H1 (cell line): Measurements from ENCODE around the gene MYL5. TPM values are rescaled to one million over a fixed set of nuclear protein-coding genes. Genes with fewer than 3 reads are reported as not detected.

ENCODE experiments used
- BCL11A ChIP-seq, 2 experiments: IDR thresholded peaks; one replicate each; pipeline ENCODE4 v1.6.1; 2011; ENCODE audit warnings: low read depth in 2 of 2, low read length in 2 of 2, mild to moderate bottlenecking in 2 of 2
- EP300 ChIP-seq, 2 experiments: IDR thresholded peaks; 1 replicate in 1 of 2; 2 replicates in 1 of 2; pipeline ENCODE4 v1.6.1; 2011 to 2012; ENCODE audit warnings: low read depth in 2 of 2, low read length in 2 of 2, mild to moderate bottlenecking in 2 of 2, borderline replicate concordance in 1 of 2, inconsistent platforms in 1 of 2, moderate library complexity in 1 of 2
- GABPA ChIP-seq: IDR thresholded peaks from 2 replicates; pipeline ENCODE4 v1.6.1; 2011; ENCODE audit warnings: mild to moderate bottlenecking, low read length, moderate library complexity, borderline replicate concordance; ENCODE audit not compliant: insufficient read depth
- POLR2A ChIP-seq, 2 experiments: IDR thresholded peaks; 1 replicate in 1 of 2; 2 replicates in 1 of 2; pipeline ENCODE4 v1.6.1; 2011; ENCODE audit warnings: low read depth in 2 of 2, low read length in 2 of 2, mild to moderate bottlenecking in 2 of 2; ENCODE audit errors: control extremely low read depth in 1 of 2
- TAF7 ChIP-seq: optimal IDR thresholded peaks from 2 replicates; pipeline ENCODE3; 2011; ENCODE audit warnings: low read depth, mild to moderate bottlenecking, inconsistent platforms, low read length, moderate library complexity, borderline replicate concordance
- YY1 ChIP-seq: IDR thresholded peaks from 2 replicates; pipeline ENCODE4 v1.6.1; 2011; ENCODE audit warnings: low read depth, mild to moderate bottlenecking, low read length
- polyA plus RNA-seq, 7 experiments: library from polyadenylated mRNA; depleted of rRNA in 3 of 7; stranded (reverse) in 5 of 7; unstranded in 2 of 7; fragments of >200 nt in 5 of 7; fragments of 200-250 nt in 2 of 7; gene quantifications; 1 replicate in 5 of 7; 2 replicates in 1 of 7; 4 replicates in 1 of 7; pipeline versions ENCODE4 v1.2.1 to v1.2.3, GENCODE V29; 2011 to 2013; ENCODE audit warnings: missing spikeins in 2 of 7, mixed read lengths in 2 of 7
- total RNA-seq: library from RNA; stranded (reverse); fragmentation: NEBNext Ultra II Directional; extraction: Animal tissue kit (Norgen Biotek cat#: 25700); gene quantifications from 2 replicates; pipeline ENCODE4 v1.2.1, GENCODE V29; 2021
- TF ChIP-seq, protein P1 (sequence below): IDR thresholded peaks from 2 replicates; pipeline ENCODE4 v1.6.1; 2011; ENCODE audit warnings: low read length, improper control_type of control experiment
- TF ChIP-seq, protein P2 (sequence below): fragments of 300-600 bp; sonication (generic); IDR thresholded peaks from 2 replicates; pipeline ENCODE4 v1.7.1; 2012; ENCODE audit warnings: low read length, moderate library complexity, mild to moderate bottlenecking, inconsistent platforms; ENCODE audit not compliant: insufficient replicate concordance
- TF ChIP-seq, protein P3 (sequence below): IDR thresholded peaks from 2 replicates; pipeline ENCODE4 v1.6.1; 2012; ENCODE audit warnings: inconsistent platforms

MYL5 gene
- total and polyA plus RNA-seq, 2 of the 8 experiments (the other 6 are each of a cell fraction or from before 2014, with no cell fraction given) = 5.7 to 6.8 TPM

DNA sequence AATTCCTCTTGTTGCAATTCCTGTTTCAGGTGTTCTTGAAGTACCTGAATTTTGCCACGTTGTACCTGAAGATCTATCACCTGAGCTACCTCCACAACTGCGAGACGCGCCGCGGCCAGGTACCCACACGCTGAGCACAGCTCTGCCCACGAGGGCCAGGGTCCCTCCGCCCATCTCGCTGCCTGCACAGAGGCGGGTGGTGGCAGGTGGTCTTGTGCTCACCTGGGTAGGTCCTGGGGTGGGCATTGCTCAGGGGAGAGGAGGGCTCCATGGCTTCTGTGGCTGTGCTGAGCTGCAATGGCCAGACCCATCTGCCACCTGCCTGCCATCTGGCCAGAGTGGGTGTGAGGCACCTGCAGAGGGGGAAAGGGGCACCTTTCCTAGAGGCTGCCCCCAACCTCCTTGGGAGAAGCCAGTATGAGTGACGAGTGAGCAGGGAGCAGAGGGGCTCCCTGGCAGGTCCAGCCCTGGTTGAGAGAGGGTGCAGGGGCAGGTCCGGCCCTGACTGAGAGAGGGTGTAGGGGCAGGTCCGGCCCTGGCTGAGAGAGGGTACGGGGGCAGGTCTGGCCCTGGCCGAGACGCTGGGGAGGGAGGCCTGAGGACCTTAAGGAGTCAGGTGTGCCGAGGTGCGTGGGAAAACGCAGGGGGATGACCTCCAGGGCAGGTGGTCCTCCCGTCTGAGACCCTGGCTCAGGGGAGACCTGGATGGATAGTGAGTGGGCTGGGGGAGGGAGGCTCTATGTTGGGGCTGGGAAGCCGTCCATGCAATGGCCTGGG lies 38.3 kb upstream of the MYL5 start (continued):
- TF ChIP-seq GABPA = no peak
- TF ChIP-seq TAF7 = no peak
- TF ChIP-seq, protein P1, sequence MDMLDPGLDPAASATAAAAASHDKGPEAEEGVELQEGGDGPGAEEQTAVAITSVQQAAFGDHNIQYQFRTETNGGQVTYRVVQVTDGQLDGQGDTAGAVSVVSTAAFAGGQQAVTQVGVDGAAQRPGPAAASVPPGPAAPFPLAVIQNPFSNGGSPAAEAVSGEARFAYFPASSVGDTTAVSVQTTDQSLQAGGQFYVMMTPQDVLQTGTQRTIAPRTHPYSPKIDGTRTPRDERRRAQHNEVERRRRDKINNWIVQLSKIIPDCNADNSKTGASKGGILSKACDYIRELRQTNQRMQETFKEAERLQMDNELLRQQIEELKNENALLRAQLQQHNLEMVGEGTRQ = no peak
- no peak for TF ChIP-seq EP300 (IDR thresholded peaks at IDR 0.05; ENCODE audit: borderline replicate concordance in 1 of 2, low read depth in 2 of 2, low read length in 2 of 2)
- TF ChIP-seq YY1 = no peak
- no peak for TF ChIP-seq BCL11A (IDR thresholded peaks at IDR 0.05; ENCODE audit: low read depth in 2 of 2, low read length in 2 of 2)
- TF ChIP-seq, protein P2, sequence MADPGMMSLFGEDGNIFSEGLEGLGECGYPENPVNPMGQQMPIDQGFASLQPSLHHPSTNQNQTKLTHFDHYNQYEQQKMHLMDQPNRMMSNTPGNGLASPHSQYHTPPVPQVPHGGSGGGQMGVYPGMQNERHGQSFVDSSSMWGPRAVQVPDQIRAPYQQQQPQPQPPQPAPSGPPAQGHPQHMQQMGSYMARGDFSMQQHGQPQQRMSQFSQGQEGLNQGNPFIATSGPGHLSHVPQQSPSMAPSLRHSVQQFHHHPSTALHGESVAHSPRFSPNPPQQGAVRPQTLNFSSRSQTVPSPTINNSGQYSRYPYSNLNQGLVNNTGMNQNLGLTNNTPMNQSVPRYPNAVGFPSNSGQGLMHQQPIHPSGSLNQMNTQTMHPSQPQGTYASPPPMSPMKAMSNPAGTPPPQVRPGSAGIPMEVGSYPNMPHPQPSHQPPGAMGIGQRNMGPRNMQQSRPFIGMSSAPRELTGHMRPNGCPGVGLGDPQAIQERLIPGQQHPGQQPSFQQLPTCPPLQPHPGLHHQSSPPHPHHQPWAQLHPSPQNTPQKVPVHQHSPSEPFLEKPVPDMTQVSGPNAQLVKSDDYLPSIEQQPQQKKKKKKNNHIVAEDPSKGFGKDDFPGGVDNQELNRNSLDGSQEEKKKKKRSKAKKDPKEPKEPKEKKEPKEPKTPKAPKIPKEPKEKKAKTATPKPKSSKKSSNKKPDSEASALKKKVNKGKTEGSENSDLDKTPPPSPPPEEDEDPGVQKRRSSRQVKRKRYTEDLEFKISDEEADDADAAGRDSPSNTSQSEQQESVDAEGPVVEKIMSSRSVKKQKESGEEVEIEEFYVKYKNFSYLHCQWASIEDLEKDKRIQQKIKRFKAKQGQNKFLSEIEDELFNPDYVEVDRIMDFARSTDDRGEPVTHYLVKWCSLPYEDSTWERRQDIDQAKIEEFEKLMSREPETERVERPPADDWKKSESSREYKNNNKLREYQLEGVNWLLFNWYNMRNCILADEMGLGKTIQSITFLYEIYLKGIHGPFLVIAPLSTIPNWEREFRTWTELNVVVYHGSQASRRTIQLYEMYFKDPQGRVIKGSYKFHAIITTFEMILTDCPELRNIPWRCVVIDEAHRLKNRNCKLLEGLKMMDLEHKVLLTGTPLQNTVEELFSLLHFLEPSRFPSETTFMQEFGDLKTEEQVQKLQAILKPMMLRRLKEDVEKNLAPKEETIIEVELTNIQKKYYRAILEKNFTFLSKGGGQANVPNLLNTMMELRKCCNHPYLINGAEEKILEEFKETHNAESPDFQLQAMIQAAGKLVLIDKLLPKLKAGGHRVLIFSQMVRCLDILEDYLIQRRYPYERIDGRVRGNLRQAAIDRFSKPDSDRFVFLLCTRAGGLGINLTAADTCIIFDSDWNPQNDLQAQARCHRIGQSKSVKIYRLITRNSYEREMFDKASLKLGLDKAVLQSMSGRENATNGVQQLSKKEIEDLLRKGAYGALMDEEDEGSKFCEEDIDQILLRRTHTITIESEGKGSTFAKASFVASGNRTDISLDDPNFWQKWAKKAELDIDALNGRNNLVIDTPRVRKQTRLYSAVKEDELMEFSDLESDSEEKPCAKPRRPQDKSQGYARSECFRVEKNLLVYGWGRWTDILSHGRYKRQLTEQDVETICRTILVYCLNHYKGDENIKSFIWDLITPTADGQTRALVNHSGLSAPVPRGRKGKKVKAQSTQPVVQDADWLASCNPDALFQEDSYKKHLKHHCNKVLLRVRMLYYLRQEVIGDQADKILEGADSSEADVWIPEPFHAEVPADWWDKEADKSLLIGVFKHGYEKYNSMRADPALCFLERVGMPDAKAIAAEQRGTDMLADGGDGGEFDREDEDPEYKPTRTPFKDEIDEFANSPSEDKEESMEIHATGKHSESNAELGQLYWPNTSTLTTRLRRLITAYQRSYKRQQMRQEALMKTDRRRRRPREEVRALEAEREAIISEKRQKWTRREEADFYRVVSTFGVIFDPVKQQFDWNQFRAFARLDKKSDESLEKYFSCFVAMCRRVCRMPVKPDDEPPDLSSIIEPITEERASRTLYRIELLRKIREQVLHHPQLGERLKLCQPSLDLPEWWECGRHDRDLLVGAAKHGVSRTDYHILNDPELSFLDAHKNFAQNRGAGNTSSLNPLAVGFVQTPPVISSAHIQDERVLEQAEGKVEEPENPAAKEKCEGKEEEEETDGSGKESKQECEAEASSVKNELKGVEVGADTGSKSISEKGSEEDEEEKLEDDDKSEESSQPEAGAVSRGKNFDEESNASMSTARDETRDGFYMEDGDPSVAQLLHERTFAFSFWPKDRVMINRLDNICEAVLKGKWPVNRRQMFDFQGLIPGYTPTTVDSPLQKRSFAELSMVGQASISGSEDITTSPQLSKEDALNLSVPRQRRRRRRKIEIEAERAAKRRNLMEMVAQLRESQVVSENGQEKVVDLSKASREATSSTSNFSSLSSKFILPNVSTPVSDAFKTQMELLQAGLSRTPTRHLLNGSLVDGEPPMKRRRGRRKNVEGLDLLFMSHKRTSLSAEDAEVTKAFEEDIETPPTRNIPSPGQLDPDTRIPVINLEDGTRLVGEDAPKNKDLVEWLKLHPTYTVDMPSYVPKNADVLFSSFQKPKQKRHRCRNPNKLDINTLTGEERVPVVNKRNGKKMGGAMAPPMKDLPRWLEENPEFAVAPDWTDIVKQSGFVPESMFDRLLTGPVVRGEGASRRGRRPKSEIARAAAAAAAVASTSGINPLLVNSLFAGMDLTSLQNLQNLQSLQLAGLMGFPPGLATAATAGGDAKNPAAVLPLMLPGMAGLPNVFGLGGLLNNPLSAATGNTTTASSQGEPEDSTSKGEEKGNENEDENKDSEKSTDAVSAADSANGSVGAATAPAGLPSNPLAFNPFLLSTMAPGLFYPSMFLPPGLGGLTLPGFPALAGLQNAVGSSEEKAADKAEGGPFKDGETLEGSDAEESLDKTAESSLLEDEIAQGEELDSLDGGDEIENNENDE = no peak
- TF ChIP-seq, protein P3, sequence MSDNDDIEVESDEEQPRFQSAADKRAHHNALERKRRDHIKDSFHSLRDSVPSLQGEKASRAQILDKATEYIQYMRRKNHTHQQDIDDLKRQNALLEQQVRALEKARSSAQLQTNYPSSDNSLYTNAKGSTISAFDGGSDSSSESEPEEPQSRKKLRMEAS = no peak
- TF ChIP-seq POLR2A (IDR thresholded peaks at IDR 0.05; ENCODE audit: control extremely low read depth in 1 of 2, low read depth in 2 of 2, low read length in 2 of 2) = no peak
